Measurements from ENCODE around the gene SBK2. TPM values are rescaled to one million over a fixed set of nuclear protein-coding genes. Genes with fewer than 3 reads are reported as not detected.

Gene SBK2
- total and polyA plus RNA-seq, 9 of the 15 experiments (the other 6 are each of a cell fraction or from before 2014, with no cell fraction given) = not detected

GRCh38 chr19:55554302-55554701 is 17.4 kb upstream of the SBK2 start:
- in situ Hi-C loops (cut with MboI) = no loop called here
- Histone ChIP-seq H3K36me3 (ENCODE audit: control insufficient read depth, insufficient read depth, low read length) (no peaks in the 10 kb centered on the region), H2AFZ (ENCODE audit: low read depth, low read length) (no peak overlapping the region), H3K79me2 (ENCODE audit: control insufficient read depth, insufficient read depth, low read length) (no peaks in the 10 kb centered on the region), H3K9ac (ENCODE audit: insufficient read depth in 1 of 2, low read depth in 2 of 2, low read length in 2 of 2) (no peak overlapping the region), H3K4me1 (replicated peaks in 1 of 2; ENCODE audit: control insufficient read depth in 2 of 2, insufficient read depth in 2 of 2, low read length in 2 of 2) (peaks cover 5 to 9% of the 10 kb centered on the region in 2 experiments; a peak in 3 of 5 replicates), H4K20me1 (replicated peaks; ENCODE audit: control insufficient read depth, insufficient read depth, low read length) (no peaks in the 10 kb centered on the region), H3K9me1 (ENCODE audit: control insufficient read depth, insufficient read depth, low read length) (no peaks in the 10 kb centered on the region), H3K27me3 (ENCODE audit: control insufficient read depth in 2 of 2, insufficient read depth in 2 of 2, low read length in 2 of 2) (peaks cover 4 to 11% of the 10 kb centered on the region in 2 experiments; a peak in 4 of 5 replicates), H3K27ac (ENCODE audit: extremely low read depth, low read depth, low read length) (no peak overlapping the region), H3K9me3 (replicated peaks; ENCODE audit: control insufficient read depth, insufficient read depth, low read depth, low read length) (no peaks in the 10 kb centered on the region), H3K4me3 (no peak overlapping the region), H3K4me2 (ENCODE audit: insufficient read depth, low read length) (no peak overlapping the region)
- 29% methylated on average over 9 of the region's 9 CpGs for WGBS (ENCODE audit: insufficient coverage, low coverage, missing lambda C conversion rate)
- DNase-seq (ENCODE audit: extremely low read depth in 1 of 4, low spot score in 3 of 4) (peak in 1 of 4 experiments; percentile 3), FAIRE-seq (no peak), ATAC-seq (no peak)
- ChIA-PET POLR2A (interaction anchor here (1.1 kb wide), 1 partner anchor 45 kb away, joined by 4 read pairs; the partner anchor contains the start of gene FIZ1), CTCF (ENCODE audit: low intra/inter-chr PET ratio) (no interaction called here)
- BruUV-seq (replicated peaks) = no TSS peak
- intact Hi-C loops (cut with micrococcal nuclease) = no loop called here
- TF ChIP-seq ZNF133 (CRISPR knock-in tag; IDR thresholded peaks at IDR 0.05) (no peak), ZNF561 (CRISPR knock-in tag; conservative IDR thresholded peaks at IDR 0.05) (no peak), KDM1A (IDR thresholded peaks at IDR 0.05) (peak in 1 of 2 experiments; percentile 34; a peak in 2 of 4 replicates), BCOR (IDR thresholded peaks at IDR 0.05) (peak; percentile 46; the same call in 1 of the 2 replicates), ZNF639 (CRISPR knock-in tag; conservative IDR thresholded peaks at IDR 0.05 in 1 of 2, IDR thresholded peaks at IDR 0.05 in 1 of 2) (no peak), RBM17 (IDR thresholded peaks at IDR 0.05; ENCODE audit: borderline replicate concordance, low read depth, low read length) (no peak), MYBL2 (IDR thresholded peaks at IDR 0.05; ENCODE audit: low read depth) (no peak), MYBL2 (CRISPR knock-in tag; IDR thresholded peaks at IDR 0.05; ENCODE audit: borderline replicate concordance) (no peak), ZFP36 (IDR thresholded peaks at IDR 0.05; ENCODE audit: low read depth, low read length, partially characterized antibody) (peak; percentile 76), CLOCK (CRISPR knock-in tag; IDR thresholded peaks at IDR 0.05; ENCODE audit: borderline replicate concordance) (no peak), CBX8 (IDR thresholded peaks at IDR 0.05; ENCODE audit: borderline replicate concordance, extremely low read depth, low read depth, low read length, poor library complexity, severe bottlenecking) (no peak)
